Large intestine (tissue), 3 donors: ENCODE data around the gene ATL2. TPM values are rescaled to one million over a fixed set of nuclear protein-coding genes. Genes with fewer than 3 reads are reported as not detected.
"Not testable (repeated sequence)": the region's sequence is repeated elsewhere in the genome, so short reads cannot be mapped to it uniquely, and the experiment has no call there.

Source experiments
- DNase-seq, 2 donors: peaks; one replicate each; pipeline versions ENCODE4 v3.0.0 to v3.0.0-alpha.2; 2013
- H3K27ac ChIP-seq: one replicate; pipeline ENCODE4 v1.5.1; 2013; ENCODE audit warnings: low read length
- H3K27me3 ChIP-seq: 2 replicates; pipeline ENCODE4 v1.6.1; 2013; ENCODE audit warnings: low read length; ENCODE audit not compliant: control insufficient read depth, insufficient read depth
- H3K36me3 ChIP-seq: 2 replicates; pipeline ENCODE4 v1.6.1; 2013; ENCODE audit warnings: low read length; ENCODE audit not compliant: control insufficient read depth, insufficient read depth
- H3K4me1 ChIP-seq: one replicate; pipeline ENCODE4 v1.6.1; 2013; ENCODE audit warnings: low read length; ENCODE audit not compliant: control insufficient read depth, insufficient read depth
- H3K4me3 ChIP-seq: one replicate; pipeline ENCODE4 v1.5.1; 2013; ENCODE audit warnings: low read length
- H3K9me3 ChIP-seq: one replicate; pipeline ENCODE4 v1.6.1; 2013; ENCODE audit warnings: mild to moderate bottlenecking, low read depth, low read length, moderate library complexity; ENCODE audit not compliant: control insufficient read depth
- WGBS: methylation state at CpG from one replicate; pipeline ENCODE4 v1.1.5; 2013; ENCODE audit warnings: low lambda C conversion rate; ENCODE audit not compliant: insufficient coverage; 5-methylcytosine and 5-hydroxymethylcytosine counted together
- polyA plus RNA-seq: library from polyadenylated mRNA; unstranded; fragments of 120-200 nt; gene quantifications from one replicate; pipeline ENCODE4 v1.2.1, GENCODE V29; 2013

ATL2 gene
- polyA plus RNA-seq, 1 donor: 103 TPM

- no CpG with 5 or more reads among the region's 7 CpGs for WGBS
- peaks cover 16% of the 10 kb centered on the region for H3K36me3 ChIP-seq
- no peaks in the 10 kb centered on the region for H3K4me1 ChIP-seq
- no peak for DNase-seq
- H3K4me3 ChIP-seq: no peak overlapping the region
- H3K27me3 ChIP-seq: no peaks in the 10 kb centered on the region
- peaks cover 6% of the 10 kb centered on the region for H3K9me3 ChIP-seq
- no peak overlapping the region for H3K27ac ChIP-seq
Observed at GRCh38 chr2:38330754-38331153, 46.3 kb downstream of the ATL2 start.

GRCh38 chr2:38327580-38327979 is 49.5 kb downstream of the ATL2 start:
- H3K36me3 ChIP-seq: peaks cover 19% of the 10 kb centered on the region

GRCh38 chr2:38323623-38324022 is 53.5 kb downstream of the ATL2 start:
- Histone ChIP-seq H3K4me1 (no peaks in the 10 kb centered on the region), H3K36me3 (peaks cover 17% of the 10 kb centered on the region), H3K27ac (no peak overlapping the region), H3K4me3 (no peak overlapping the region), H3K27me3 (no peaks in the 10 kb centered on the region), H3K9me3 (no peaks in the 10 kb centered on the region)
- WGBS: no CpG with 5 or more reads among the region's 6 CpGs
- no peak for DNase-seq

More at GRCh38 chr2:38327580-38327979, 49.5 kb downstream of the ATL2 start:
- DNase-seq: no peak
- no peaks in the 10 kb centered on the region for H3K4me1 ChIP-seq
- peaks cover 6% of the 10 kb centered on the region for H3K9me3 ChIP-seq
- WGBS: 93% methylated on average over 3 of the region's 9 CpGs
- no peak overlapping the region for H3K4me3 ChIP-seq
- no peak overlapping the region for H3K27ac ChIP-seq
- no peaks in the 10 kb centered on the region for H3K27me3 ChIP-seq

GRCh38 chr2:38322224-38322914 is 54.7 kb downstream of the ATL2 start:
- H3K27me3 ChIP-seq: no peaks in the 10 kb centered on the region
- H3K4me1 ChIP-seq: no peaks in the 10 kb centered on the region
- no peak for DNase-seq
- no peaks in the 10 kb centered on the region for H3K9me3 ChIP-seq
- H3K27ac ChIP-seq: no peak overlapping the region
- H3K36me3 ChIP-seq: peaks cover 22% of the 10 kb centered on the region
- no peak overlapping the region for H3K4me3 ChIP-seq

- not testable (repeated sequence) for H3K27me3 ChIP-seq, H3K9me3 ChIP-seq, H3K4me1 ChIP-seq, H3K4me3 ChIP-seq, H3K27ac ChIP-seq, DNase-seq
- WGBS: no CpG with 5 or more reads among the region's 5 CpGs
- H3K36me3 ChIP-seq: peaks cover 36% of the 10 kb centered on the region
Observed at GRCh38 chr2:38319240-38319639, 57.8 kb downstream of the ATL2 start.

- no peak overlapping the region for H3K27ac ChIP-seq
- H3K4me1 ChIP-seq: peaks cover 5% of the 10 kb centered on the region
- no peak overlapping the region for H3K4me3 ChIP-seq
- DNase-seq: no peak
- H3K9me3 ChIP-seq: no peaks in the 10 kb centered on the region
- peaks cover 41% of the 10 kb centered on the region for H3K36me3 ChIP-seq
- H3K27me3 ChIP-seq: no peaks in the 10 kb centered on the region
Observed at GRCh38 chr2:38317725-38318124, 59.3 kb downstream of the ATL2 start.

GRCh38 chr2:38315707-38316333 is 61.3 kb downstream of the ATL2 start:
- peaks cover 50% of the 10 kb centered on the region for H3K36me3 ChIP-seq
- no peak overlapping the region for H3K27ac ChIP-seq
- no peaks in the 10 kb centered on the region for H3K27me3 ChIP-seq
- H3K4me1 ChIP-seq: peaks cover 5% of the 10 kb centered on the region
- peak; percentile 16 to 32 for DNase-seq
- H3K4me3 ChIP-seq: no peak overlapping the region
- no peaks in the 10 kb centered on the region for H3K9me3 ChIP-seq
- no CpG with 5 or more reads among the region's 2 CpGs for WGBS

- no peak for DNase-seq
- H3K9me3 ChIP-seq: no peaks in the 10 kb centered on the region
- H3K4me1 ChIP-seq: peaks cover 5% of the 10 kb centered on the region
- no peaks in the 10 kb centered on the region for H3K27me3 ChIP-seq
- H3K36me3 ChIP-seq: peaks cover 62% of the 10 kb centered on the region
- H3K27ac ChIP-seq: no peak overlapping the region
- no peak overlapping the region for H3K4me3 ChIP-seq
- 100% methylated on average over 1 of the region's 1 CpG for WGBS
Observed at GRCh38 chr2:38308821-38309220, 68.3 kb downstream of the ATL2 start.

- no peak overlapping the region for H3K4me3 ChIP-seq
- H3K27me3 ChIP-seq: no peaks in the 10 kb centered on the region
- peaks cover 66% of the 10 kb centered on the region for H3K36me3 ChIP-seq
- no peak for DNase-seq
- no CpG with 5 or more reads among the region's 3 CpGs for WGBS
- no peak overlapping the region for H3K27ac ChIP-seq
- H3K4me1 ChIP-seq: no peaks in the 10 kb centered on the region
- no peaks in the 10 kb centered on the region for H3K9me3 ChIP-seq
Observed at GRCh38 chr2:38301969-38302702, 74.9 kb downstream of the ATL2 start.

- WGBS: no CpG with 5 or more reads among the region's 3 CpGs
- H3K9me3 ChIP-seq: no peaks in the 10 kb centered on the region
- peaks cover 63% of the 10 kb centered on the region for H3K36me3 ChIP-seq
- DNase-seq: no peak
- no peak overlapping the region for H3K27ac ChIP-seq
- no peaks in the 10 kb centered on the region for H3K27me3 ChIP-seq
- no peak overlapping the region for H3K4me3 ChIP-seq
- no peaks in the 10 kb centered on the region for H3K4me1 ChIP-seq
Observed at GRCh38 chr2:38301340-38301968, 75.6 kb downstream of the ATL2 start.
